Activated T-cell treated with anti-CD3 and anti-CD28 coated beads, Interleukin-2, amount 50 U/mL, for 4 hours (primary cell): Measurements from ENCODE around the gene RFX1. TPM values are rescaled to one million over a fixed set of nuclear protein-coding genes. Genes with fewer than 3 reads are reported as not detected.
"Not testable (repeated sequence)": the region's sequence is repeated elsewhere in the genome, so short reads cannot be mapped to it uniquely, and the experiment has no call there.

Source experiments
- ATAC-seq, 2 donors: fragments of 200-7000 bp; cut with Tn5 transposase; one replicate each; pipeline ENCODE4 v1.10.0; 2021
- DNase-seq: peaks from one replicate; pipeline ENCODE4 v3.0.0-alpha.2; 2020
- H3K27me3 Mint-ChIP-seq: one replicate; pipeline ENCODE4 v1.8.0; 2021; ENCODE audit warnings: low read depth, mixed read lengths
- H3K36me3 Mint-ChIP-seq: one replicate; pipeline ENCODE4 v1.8.0; 2022; ENCODE audit warnings: mixed read lengths; ENCODE audit not compliant: insufficient read depth
- H3K4me1 Mint-ChIP-seq: one replicate; pipeline ENCODE4 v1.8.0; 2021; ENCODE audit warnings: low read depth, mixed read lengths
- H3K4me3 Mint-ChIP-seq: one replicate; pipeline ENCODE4 v1.8.0; 2021; ENCODE audit warnings: mild to moderate bottlenecking, moderate library complexity, mixed read lengths
- H3K9me3 Mint-ChIP-seq: one replicate; pipeline ENCODE4 v1.8.0; 2021; ENCODE audit warnings: mixed read lengths
- total RNA-seq, 3 donors: library from RNA; stranded (reverse); gene quantifications; one replicate each; pipeline ENCODE4 v1.2.1, GENCODE V29; 2021

The RFX1 gene
- total RNA-seq, 3 donors from 2014 or later: 11.3 to 13.8 (median 12.3) TPM

GRCh38 chr19:13922118-13922517 lies 84.0 kb downstream of the RFX1 start:
- H3K27me3 Mint-ChIP-seq, H3K9me3 Mint-ChIP-seq, ATAC-seq, H3K4me3 Mint-ChIP-seq, DNase-seq, H3K4me1 Mint-ChIP-seq: not testable (repeated sequence)
- H3K36me3 Mint-ChIP-seq: peaks cover 30% of the 10 kb centered on the region

GRCh38 chr19:13920940-13921747 lies 85.0 kb downstream of the RFX1 start:
- DNase-seq (no peak), ATAC-seq (peak; percentile 88 to 89)
- H3K4me3 Mint-ChIP-seq: no peak overlapping the region
- H3K27me3 Mint-ChIP-seq: no peaks in the 10 kb centered on the region
- peaks cover 30% of the 10 kb centered on the region for H3K36me3 Mint-ChIP-seq
- H3K9me3 Mint-ChIP-seq: no peaks in the 10 kb centered on the region
- H3K4me1 Mint-ChIP-seq: no peaks in the 10 kb centered on the region

- Mint-ChIP-seq H3K4me1 (no peaks in the 10 kb centered on the region), H3K27me3 (no peaks in the 10 kb centered on the region), H3K4me3 (no peak overlapping the region), H3K36me3 (peaks cover 30% of the 10 kb centered on the region), H3K9me3 (no peaks in the 10 kb centered on the region)
- no peak for ATAC-seq
- DNase-seq: no peak
Measured at GRCh38 chr19:13920524-13920923, 85.6 kb downstream of the RFX1 start.

DNA sequence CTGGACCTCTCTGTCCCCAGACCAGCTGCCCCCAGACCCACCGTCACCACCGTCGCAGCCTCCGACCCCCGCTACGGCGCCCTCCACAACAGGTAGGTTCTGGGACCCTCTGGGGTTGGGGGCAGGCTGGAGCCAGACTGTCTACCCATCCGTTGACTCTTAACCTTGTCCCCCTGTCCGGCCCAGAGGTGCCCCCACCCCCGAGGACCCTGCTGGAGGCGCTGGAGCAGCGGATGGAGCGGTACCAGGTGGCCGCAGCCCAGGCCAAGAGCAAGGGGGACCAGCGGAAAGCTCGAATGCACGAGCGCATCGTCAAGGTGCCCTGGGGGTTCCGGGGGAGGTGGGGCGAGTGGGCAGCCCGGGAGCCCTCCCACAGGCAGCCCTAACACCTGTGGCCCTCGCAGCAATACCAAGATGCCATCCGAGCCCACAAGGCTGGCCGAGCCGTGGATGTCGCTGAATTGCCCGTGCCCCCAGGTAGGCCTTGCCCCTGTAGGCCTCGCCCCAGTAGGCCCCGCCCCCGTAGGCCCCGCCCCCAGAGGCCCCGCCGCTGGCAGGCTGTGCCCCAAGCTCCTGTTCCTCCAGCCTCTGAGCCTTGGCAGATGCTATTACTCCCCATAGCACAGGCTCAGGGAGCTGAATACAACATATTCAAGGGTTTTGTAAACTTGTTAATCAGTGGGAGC lies 87.3 kb downstream of the RFX1 start:
- H3K9me3 Mint-ChIP-seq: no peaks in the 10 kb centered on the region
- H3K36me3 Mint-ChIP-seq: peaks cover 30% of the 10 kb centered on the region
- no peaks in the 10 kb centered on the region for H3K4me1 Mint-ChIP-seq
- no peaks in the 10 kb centered on the region for H3K27me3 Mint-ChIP-seq
- ATAC-seq (no peak), DNase-seq (no peak)
- H3K4me3 Mint-ChIP-seq: no peak overlapping the region

- DNase-seq: no peak
- no peak for ATAC-seq
- Mint-ChIP-seq H3K36me3 (peaks cover 25% of the 10 kb centered on the region), H3K4me3 (no peak overlapping the region), H3K27me3 (no peaks in the 10 kb centered on the region), H3K4me1 (no peaks in the 10 kb centered on the region), H3K9me3 (no peaks in the 10 kb centered on the region)
Measured at GRCh38 chr19:13917888-13918406, 88.2 kb downstream of the RFX1 start.

DNA sequence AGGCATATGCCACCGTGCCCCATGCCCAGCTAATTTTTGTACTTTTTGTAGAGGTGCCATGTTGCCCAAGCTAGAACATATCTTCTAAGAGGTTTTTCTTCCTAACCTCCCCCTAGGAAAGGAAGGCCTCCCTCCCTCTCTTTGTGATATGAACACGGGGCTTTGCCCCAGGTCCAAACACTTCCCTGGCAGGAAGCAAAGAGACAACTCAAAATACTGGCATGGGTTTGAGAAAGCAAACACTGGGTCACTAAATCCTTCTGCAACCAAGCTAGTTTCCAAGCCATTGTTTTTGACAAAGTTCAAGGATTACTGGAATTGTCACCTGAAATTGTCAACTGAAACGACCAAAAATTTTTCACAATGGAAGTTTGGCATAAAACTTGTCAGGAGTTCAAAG lies 91.3 kb downstream of the RFX1 start:
- H3K27me3 Mint-ChIP-seq: no peaks in the 10 kb centered on the region
- H3K4me3 Mint-ChIP-seq: no peak overlapping the region
- H3K9me3 Mint-ChIP-seq: no peaks in the 10 kb centered on the region
- no peaks in the 10 kb centered on the region for H3K4me1 Mint-ChIP-seq
- peaks cover 10% of the 10 kb centered on the region for H3K36me3 Mint-ChIP-seq
- ATAC-seq (no peak), DNase-seq (no peak)

DNA sequence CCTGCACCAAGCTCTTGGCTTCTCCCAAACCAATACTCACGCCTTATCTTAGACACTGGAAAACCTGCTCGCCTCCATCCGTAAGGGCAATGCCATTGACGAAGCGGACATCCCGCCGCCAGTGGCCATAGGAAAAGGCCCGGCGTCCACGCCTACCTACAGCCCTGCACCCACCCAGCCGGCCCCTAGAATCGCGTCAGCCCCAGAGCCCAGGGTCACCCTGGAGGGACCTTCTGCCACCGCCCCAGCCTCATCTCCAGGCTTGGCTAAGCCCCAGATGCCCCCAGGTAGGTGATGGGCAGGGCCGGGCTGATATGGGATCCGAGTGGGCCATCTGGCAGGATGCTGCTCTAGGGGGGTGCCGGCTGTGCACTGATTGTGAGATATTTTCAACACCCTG lies 92.8 kb downstream of the RFX1 start:
- H3K4me1 Mint-ChIP-seq: no peaks in the 10 kb centered on the region
- no peak for DNase-seq
- no peaks in the 10 kb centered on the region for H3K9me3 Mint-ChIP-seq
- H3K4me3 Mint-ChIP-seq: no peak overlapping the region
- no peak for ATAC-seq
- no peaks in the 10 kb centered on the region for H3K27me3 Mint-ChIP-seq
- H3K36me3 Mint-ChIP-seq: peaks cover 8% of the 10 kb centered on the region

Other genes starting within 250 kb of the RFX1 start
- gene MRI1, start 241.8 kb downstream of the RFX1 start, total RNA-seq: 10 to 100 TPM; 27.1 to 48.8 (median 33.7) TPM
- gene C19orf53, start 231.9 kb downstream of the RFX1 start, total RNA-seq: 100 to 1,000 TPM; 158 to 181 (median 167) TPM
- gene ZSWIM4, start 210.9 kb downstream of the RFX1 start, total RNA-seq: 1 to 10 TPM; 3.2 to 5.0 (median 3.7) TPM
- under 1 TPM in 1 of 3 donors, not detected in 2; 0.52 TPM for gene NANOS3, start 129.2 kb downstream of the RFX1 start, total RNA-seq
- gene BRME1, start 100.2 kb downstream of the RFX1 start, total RNA-seq: 1 to 10 TPM; 7.3 to 9.3 (median 8.9) TPM
- 10 to 100 TPM; 34.1 to 40.2 (median 39.6) TPM for gene CC2D1A, start 100.1 kb downstream of the RFX1 start, total RNA-seq
- gene PODNL1, start 67.9 kb downstream of the RFX1 start, total RNA-seq: under 1 TPM in 2 of 3 donors, not detected in 1; 0.08 to 0.30 TPM
- gene DCAF15, start 53.8 kb downstream of the RFX1 start, total RNA-seq: 10 to 100 TPM; 65.2 to 75.4 (median 66.2) TPM
- gene RLN3, start 21.8 kb upstream of the RFX1 start, total RNA-seq: not detected
- 100 to 1,000 TPM in 1 of 3 donors, 10 to 100 TPM in 2; 91.2 to 102 (median 94.0) TPM for gene IL27RA, start 25.4 kb upstream of the RFX1 start, total RNA-seq
- gene PALM3, start 55.8 kb upstream of the RFX1 start, total RNA-seq: not detected
- gene MISP3, start 66.5 kb upstream of the RFX1 start, total RNA-seq: under 1 TPM; 0.24 to 0.48 (median 0.43) TPM
- under 1 TPM in 1 of 3 donors, not detected in 2; 0.48 TPM for gene C19orf67, start 79.5 kb upstream of the RFX1 start, total RNA-seq
- 100 to 1,000 TPM in 2 of 3 donors, 10 to 100 TPM in 1; 90.0 to 130 (median 112) TPM for gene SAMD1, start 84.4 kb upstream of the RFX1 start, total RNA-seq
- gene PRKACA, start 111.4 kb upstream of the RFX1 start, total RNA-seq: 10 to 100 TPM; 45.0 to 46.1 (median 45.3) TPM
- 10 to 100 TPM; 18.5 to 26.7 (median 21.0) TPM for gene ASF1B, start 130.3 kb upstream of the RFX1 start, total RNA-seq
- 10 to 100 TPM; 22.2 to 30.2 (median 23.6) TPM for gene ADGRL1, start 199.8 kb upstream of the RFX1 start, total RNA-seq